Nephron progenitor cell (in vitro differentiated cells): ENCODE data around the gene PDCD4.

Experiments used
- DNase-seq: peaks from one replicate; pipeline ENCODE4 v3.0.0; 2021
- H3K27ac Mint-ChIP-seq: 2 replicates; pipeline ENCODE4 v1.8.0; 2021; ENCODE audit warnings: mild to moderate bottlenecking, moderate library complexity, mixed read lengths
- H3K27me3 Mint-ChIP-seq: 2 replicates; pipeline ENCODE4 v1.8.0; 2021; ENCODE audit warnings: mild to moderate bottlenecking, low read depth, mixed read lengths; ENCODE audit not compliant: poor library complexity
- H3K36me3 Mint-ChIP-seq: 2 replicates; pipeline ENCODE4 v1.8.0; 2021; ENCODE audit warnings: low read depth, mixed read lengths
- H3K4me1 Mint-ChIP-seq: 2 replicates; pipeline ENCODE4 v1.8.0; 2021; ENCODE audit warnings: mixed read lengths
- H3K4me3 Mint-ChIP-seq: 2 replicates; pipeline ENCODE4 v1.8.0; 2021; ENCODE audit warnings: mild to moderate bottlenecking, moderate library complexity, mixed read lengths
- H3K9me3 Mint-ChIP-seq: 2 replicates; pipeline ENCODE4 v1.8.0; 2021; ENCODE audit warnings: mild to moderate bottlenecking, moderate library complexity, mixed read lengths
- TF ChIP-seq, protein P1 (sequence below): fragments of 200-600 bp; sonication (generic); IDR thresholded peaks from 2 replicates; pipeline ENCODE4 v1.5.0; 2021; ENCODE audit warnings: antibody characterized with exemption

PDCD4 gene

GRCh38 chr10:110870823-110871297 is 868 bp upstream of the PDCD4 start:
- Mint-ChIP-seq H3K9me3 (no peaks in the 10 kb centered on the region), H3K4me1 (peaks cover 61% of the 10 kb centered on the region), H3K4me3 (peak overlapping the region; percentile 90), H3K27ac (peak overlapping the region; percentile 86), H3K36me3 (peaks cover 10% of the 10 kb centered on the region), H3K27me3 (no peaks in the 10 kb centered on the region)
- TF ChIP-seq, protein P1, sequence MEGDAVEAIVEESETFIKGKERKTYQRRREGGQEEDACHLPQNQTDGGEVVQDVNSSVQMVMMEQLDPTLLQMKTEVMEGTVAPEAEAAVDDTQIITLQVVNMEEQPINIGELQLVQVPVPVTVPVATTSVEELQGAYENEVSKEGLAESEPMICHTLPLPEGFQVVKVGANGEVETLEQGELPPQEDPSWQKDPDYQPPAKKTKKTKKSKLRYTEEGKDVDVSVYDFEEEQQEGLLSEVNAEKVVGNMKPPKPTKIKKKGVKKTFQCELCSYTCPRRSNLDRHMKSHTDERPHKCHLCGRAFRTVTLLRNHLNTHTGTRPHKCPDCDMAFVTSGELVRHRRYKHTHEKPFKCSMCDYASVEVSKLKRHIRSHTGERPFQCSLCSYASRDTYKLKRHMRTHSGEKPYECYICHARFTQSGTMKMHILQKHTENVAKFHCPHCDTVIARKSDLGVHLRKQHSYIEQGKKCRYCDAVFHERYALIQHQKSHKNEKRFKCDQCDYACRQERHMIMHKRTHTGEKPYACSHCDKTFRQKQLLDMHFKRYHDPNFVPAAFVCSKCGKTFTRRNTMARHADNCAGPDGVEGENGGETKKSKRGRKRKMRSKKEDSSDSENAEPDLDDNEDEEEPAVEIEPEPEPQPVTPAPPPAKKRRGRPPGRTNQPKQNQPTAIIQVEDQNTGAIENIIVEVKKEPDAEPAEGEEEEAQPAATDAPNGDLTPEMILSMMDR = no peak
- DNase-seq = peak; percentile 17

DNA sequence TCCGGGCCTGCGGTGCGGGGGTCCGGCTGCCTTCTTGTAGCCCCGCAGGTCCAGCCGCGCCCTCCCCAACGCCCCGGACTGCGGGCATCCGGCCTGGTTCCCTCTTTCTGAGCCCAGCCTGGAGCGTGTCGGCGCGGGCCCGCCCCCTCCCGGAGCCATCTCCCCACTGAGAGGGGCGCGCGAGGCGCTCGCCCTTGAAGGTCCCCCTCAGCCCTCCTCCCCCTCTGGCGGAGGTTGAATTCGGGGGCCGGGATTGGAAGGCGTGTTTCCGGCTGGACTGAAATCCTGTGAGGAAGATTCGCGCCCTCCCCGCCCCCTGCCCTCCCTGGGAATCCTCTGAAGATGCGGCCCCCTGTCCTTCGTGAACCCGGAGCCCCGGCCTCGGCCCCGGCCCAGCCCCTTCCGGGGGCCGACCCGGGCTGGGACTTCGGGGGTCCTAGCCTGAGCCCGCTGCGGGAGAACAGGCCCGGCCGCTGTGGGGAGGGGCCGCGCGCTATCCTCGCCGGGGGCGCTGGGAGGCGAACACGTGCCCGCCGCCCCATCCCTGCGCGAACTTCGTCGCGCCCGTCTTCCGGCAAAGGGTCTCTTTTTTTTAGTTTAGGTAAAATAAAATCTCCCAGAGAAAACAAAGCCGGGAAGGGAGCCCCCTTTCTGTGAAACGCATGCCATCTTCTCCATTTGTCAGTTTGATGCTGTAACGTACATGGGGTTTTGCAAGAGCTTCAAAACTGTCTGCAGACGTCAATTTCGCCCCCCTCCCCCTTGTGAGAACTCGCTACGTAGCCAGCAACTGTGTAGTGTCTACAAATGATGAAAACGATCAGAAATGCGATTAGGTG is 636 bp downstream of the PDCD4 start:
- H3K4me3 Mint-ChIP-seq = peak overlapping the region; percentile 95
- H3K4me1 Mint-ChIP-seq = peaks cover 47% of the 10 kb centered on the region
- no peaks in the 10 kb centered on the region for H3K27me3 Mint-ChIP-seq
- peak; percentile 86 for DNase-seq
- peaks cover 20% of the 10 kb centered on the region for H3K36me3 Mint-ChIP-seq
- peak overlapping the region; percentile 98 for H3K27ac Mint-ChIP-seq
- TF ChIP-seq, protein P1 = no peak
- H3K9me3 Mint-ChIP-seq = no peaks in the 10 kb centered on the region

DNA sequence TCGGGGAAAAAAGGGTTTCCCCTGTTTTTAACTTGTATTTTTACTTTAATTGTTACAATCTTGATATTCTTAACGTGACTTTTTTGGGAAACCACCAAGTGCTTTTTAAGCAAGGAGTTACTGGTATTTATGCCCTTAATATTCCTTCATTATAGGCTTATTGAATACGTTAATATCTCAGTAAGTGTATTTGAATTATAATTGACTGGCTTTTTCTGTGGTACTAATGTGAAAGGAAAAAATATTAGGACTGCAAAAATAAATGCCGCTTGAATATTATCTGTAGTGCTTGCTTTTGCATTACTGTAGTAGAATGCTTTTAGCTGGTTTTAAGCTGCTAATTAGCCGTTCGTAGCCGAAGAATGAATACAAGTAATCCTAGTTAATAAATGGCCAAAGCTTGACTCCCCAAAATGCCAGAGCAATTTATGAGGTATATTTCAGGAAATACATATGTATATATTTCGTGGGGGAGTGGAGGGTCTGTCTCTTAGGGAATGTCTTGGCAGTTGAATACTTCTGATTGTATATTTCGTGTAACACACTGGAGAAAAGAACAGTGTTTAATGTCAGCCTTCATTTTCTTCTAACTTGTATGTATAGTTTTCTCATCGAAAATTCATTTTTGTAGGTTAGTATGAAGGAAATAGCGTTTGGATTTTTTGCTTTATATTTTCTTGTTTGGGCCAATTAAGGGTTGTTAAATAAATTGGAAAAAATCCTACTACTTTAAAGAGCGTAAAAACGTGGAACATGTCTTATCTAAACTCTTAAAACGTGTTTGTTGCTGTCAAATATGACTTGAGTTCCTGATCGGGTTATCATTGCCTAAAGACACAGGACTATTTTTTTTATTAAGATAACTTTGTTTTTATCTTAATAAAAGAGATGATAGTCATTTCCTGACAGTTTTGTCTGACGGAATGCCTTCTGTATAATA is 1.5 kb downstream of the PDCD4 start:
- H3K36me3 Mint-ChIP-seq = peaks cover 29% of the 10 kb centered on the region
- peaks cover 41% of the 10 kb centered on the region for H3K4me1 Mint-ChIP-seq
- H3K27me3 Mint-ChIP-seq = no peaks in the 10 kb centered on the region
- H3K4me3 Mint-ChIP-seq = peak overlapping the region; percentile 95
- TF ChIP-seq, protein P1 = no peak
- no peaks in the 10 kb centered on the region for H3K9me3 Mint-ChIP-seq
- H3K27ac Mint-ChIP-seq = peak overlapping the region; percentile 98
- no peak for DNase-seq

- DNase-seq = no peak
- Mint-ChIP-seq H3K27ac (no peak overlapping the region), H3K9me3 (no peaks in the 10 kb centered on the region), H3K4me3 (peak overlapping the region; percentile 95), H3K36me3 (peaks cover 34% of the 10 kb centered on the region), H3K27me3 (no peaks in the 10 kb centered on the region), H3K4me1 (peaks cover 41% of the 10 kb centered on the region)
- TF ChIP-seq, protein P1 = no peak
Observed at GRCh38 chr10:110873951-110874350, 2.2 kb downstream of the PDCD4 start.

GRCh38 chr10:110876000-110876399 is 4.3 kb downstream of the PDCD4 start:
- no peak for DNase-seq
- Mint-ChIP-seq H3K36me3 (peaks cover 39% of the 10 kb centered on the region), H3K27me3 (no peaks in the 10 kb centered on the region), H3K4me3 (no peak overlapping the region), H3K9me3 (no peaks in the 10 kb centered on the region), H3K27ac (no peak overlapping the region), H3K4me1 (peaks cover 20% of the 10 kb centered on the region)
- TF ChIP-seq, protein P1 = no peak
